K562 (cell line): ENCODE measurements around the gene BTRC. TPM values are rescaled to one million over a fixed set of nuclear protein-coding genes. Genes with fewer than 3 reads are reported as not detected.

ENCODE experiments used
- ATAC-seq: fragments of 200-7000 bp; cut with Tn5 transposase; 3 replicates; pipeline ENCODE4 v1.9.1; 2020; ENCODE audit warnings: moderate library complexity
- BruUV-seq: library from RNA; stranded (reverse); fragments of 400-500 nt; replicated peaks from 2 replicates; lab custom pipeline; 2021; lab: Mats Ljungman, UMichigan
- CTCF ChIA-PET: fragments of 300-600 bp; formaldehyde crosslinking; extraction: SDS; loops from one replicate; lab custom pipeline; 2021; ENCODE audit warnings: low intra/inter-chr PET ratio; lab: Yijun Ruan, JAX
- POLR2A ChIA-PET: fragments of 300-600, 350-650 bp; sonication (Branson Sonifier 250); formaldehyde crosslinking; extraction: SDS; loops from one replicate; lab custom pipeline; 2021; ENCODE audit warnings: antibody characterized with exemption, inconsistent platforms; lab: Yijun Ruan, JAX
- DNase-seq, 4 experiments: peaks; one replicate each; pipeline versions ENCODE4 v3.0.0 to v3.0.0-alpha.2; 2011 to 2018; ENCODE audit warnings: low spot score in 3 of 4, mixed read lengths in 3 of 4; ENCODE audit errors: extremely low read depth in 1 of 4
- FAIRE-seq: peaks from 2 replicates; lab custom pipeline; 2011; peaks lifted over from hg19 to GRCh38; lab: Jason Lieb, UNC
- H2AFZ ChIP-seq: 2 replicates; pipeline ENCODE4 v1.6.0; 2011; ENCODE audit warnings: low read depth, low read length, control low read depth, inconsistent platforms
- H3K27ac ChIP-seq: fragments of 200-600 bp; 3 replicates; pipeline ENCODE4 v1.8.0; 2011; ENCODE audit warnings: low read depth, mild to moderate bottlenecking, control low read depth, inconsistent platforms, low read length, moderate library complexity, mixed read lengths; ENCODE audit errors: extremely low read depth
- H3K27me3 ChIP-seq, 2 experiments: fragments of 300-600 bp in 1 of 2; 2 replicates in 1 of 2; 3 replicates in 1 of 2; pipeline versions ENCODE4 v1.6.0 to v1.8.0; 2011; ENCODE audit warnings: inconsistent platforms in 2 of 2, low read length in 2 of 2, mild to moderate bottlenecking in 1 of 2, mixed read lengths in 1 of 2, moderate library complexity in 1 of 2; ENCODE audit not compliant: control insufficient read depth in 2 of 2, insufficient read depth in 2 of 2
- H3K36me3 ChIP-seq: fragments of 300-600 bp; 3 replicates; pipeline ENCODE4 v1.8.0; 2011; ENCODE audit warnings: mild to moderate bottlenecking, low read length, inconsistent platforms; ENCODE audit not compliant: control insufficient read depth, insufficient read depth
- H3K4me1 ChIP-seq, 2 experiments: fragments of 200-600 bp in 1 of 2; replicated peaks in 1 of 2; 2 replicates in 1 of 2; 3 replicates in 1 of 2; pipeline versions ENCODE4 v1.5.1 to v1.8.0; 2011; ENCODE audit warnings: inconsistent platforms in 2 of 2, low read length in 2 of 2, mild to moderate bottlenecking in 1 of 2, mixed read lengths in 1 of 2, moderate library complexity in 1 of 2; ENCODE audit not compliant: control insufficient read depth in 2 of 2, insufficient read depth in 2 of 2
- H3K4me2 ChIP-seq: 2 replicates; pipeline ENCODE4 v1.6.1; 2011; ENCODE audit warnings: low read length, control low read depth, inconsistent platforms, mixed read lengths; ENCODE audit not compliant: insufficient read depth
- H3K4me3 ChIP-seq: fragments of 200-600 bp; sonication (generic), shearing (Covaris generic); 2 replicates; pipeline ENCODE4 v1.5.1; 2016; ENCODE audit warnings: control low read depth, inconsistent platforms
- H3K79me2 ChIP-seq: fragments of 200-600 bp; 3 replicates; pipeline ENCODE4 v1.8.0; 2011; ENCODE audit warnings: low read length, inconsistent platforms; ENCODE audit not compliant: control insufficient read depth, insufficient read depth
- H3K9ac ChIP-seq, 2 experiments: 2 replicates each; pipeline versions ENCODE4 v1.6.0 to v1.6.1; 2011; ENCODE audit warnings: low read depth in 2 of 2, low read length in 2 of 2, control low read depth in 1 of 2, inconsistent platforms in 1 of 2, mild to moderate bottlenecking in 1 of 2, mixed read lengths in 1 of 2; ENCODE audit not compliant: insufficient read depth in 1 of 2
- H3K9me1 ChIP-seq: one replicate; pipeline ENCODE4 v1.6.0; 2011; ENCODE audit warnings: inconsistent platforms, mild to moderate bottlenecking, low read length, moderate library complexity; ENCODE audit not compliant: control insufficient read depth, insufficient read depth
- H3K9me3 ChIP-seq: replicated peaks from 2 replicates; pipeline ENCODE4 v1.5.1; 2011; ENCODE audit warnings: low read depth, low read length, inconsistent platforms; ENCODE audit not compliant: control insufficient read depth, insufficient read depth
- H4K20me1 ChIP-seq: replicated peaks from 2 replicates; pipeline ENCODE4 v1.6.1; 2011; ENCODE audit warnings: low read length, inconsistent platforms, mixed read lengths; ENCODE audit not compliant: control insufficient read depth, insufficient read depth
- CBX1 ChIP-seq: sonication (generic); IDR thresholded peaks from 2 replicates; pipeline ENCODE4 v1.6.1; 2016; ENCODE audit warnings: antibody characterized with exemption, low read depth, mild to moderate bottlenecking
- EP400 ChIP-seq: fragments of 450-650 bp; IDR thresholded peaks from 2 replicates; pipeline ENCODE4 v1.6.1; 2017; ENCODE audit warnings: antibody characterized with exemption, mild to moderate bottlenecking, moderate library complexity
- FOXA3 ChIP-seq, 2 experiments: fragments of 450-650 bp in 1 of 2; sonication (generic) in 1 of 2; formaldehyde crosslinking; IDR thresholded peaks in 1 of 2; conservative IDR thresholded peaks in 1 of 2; 2 replicates each; pipeline versions ENCODE4 v1.4.0 to v1.8.0; 2020 to 2022; ENCODE audit warnings: mild to moderate bottlenecking in 2 of 2, missing genetic modification reagents in 1 of 2
- FOXK2 ChIP-seq, 2 experiments: fragments of 450-650 bp; IDR thresholded peaks in 1 of 2; conservative IDR thresholded peaks in 1 of 2; 2 replicates each; pipeline ENCODE4 v1.6.1; 2016; ENCODE audit warnings: low read depth in 2 of 2, mild to moderate bottlenecking in 1 of 2
- HCFC1 ChIP-seq: IDR thresholded peaks from 2 replicates; pipeline ENCODE4 v1.6.1; 2012; ENCODE audit warnings: low read depth, low read length, improper control_type of control experiment
- JUND ChIP-seq, 2 experiments: IDR thresholded peaks; 2 replicates in 1 of 2; 3 replicates in 1 of 2; pipeline ENCODE4 v1.6.1; 2011; ENCODE audit warnings: borderline replicate concordance in 2 of 2, low read depth in 2 of 2, low read length in 2 of 2, improper control_type of control experiment in 1 of 2, missing biosample characterization in 1 of 2, missing genetic modification characterization in 1 of 2, missing genetic modification reagents in 1 of 2
- KLF16 ChIP-seq: IDR thresholded peaks from 2 replicates; pipeline ENCODE4 v1.6.1; 2016; ENCODE audit warnings: antibody characterized with exemption
- L3MBTL2 ChIP-seq: fragments of 450-650 bp; IDR thresholded peaks from 2 replicates; pipeline ENCODE4 v1.6.1; 2016; ENCODE audit warnings: mild to moderate bottlenecking, moderate library complexity
- MAFG ChIP-seq: fragments of 450-650 bp; conservative IDR thresholded peaks from 2 replicates; pipeline ENCODE4 v1.6.1; 2016; ENCODE audit warnings: missing genetic modification characterization, missing compliant biosample characterization
- MLX ChIP-seq, 2 experiments: fragments of 450-650 bp in 1 of 2; sonication (generic) in 1 of 2; formaldehyde crosslinking; conservative IDR thresholded peaks; 2 replicates each; pipeline versions ENCODE4 v1.4.0 to v1.8.1; 2020 to 2022; ENCODE audit warnings: mild to moderate bottlenecking in 1 of 2, missing genetic modification reagents in 1 of 2
- NR2C2 ChIP-seq, 2 experiments: fragments of 200-800 bp in 1 of 2; sonication (Bioruptor generic) in 1 of 2; sonication (generic) in 1 of 2; formaldehyde crosslinking in 1 of 2; IDR thresholded peaks; 2 replicates each; pipeline versions ENCODE4 v1.6.1 to v1.8.0; 2016 to 2022; ENCODE audit warnings: mild to moderate bottlenecking in 1 of 2, missing compliant biosample characterization in 1 of 2, missing genetic modification characterization in 1 of 2, missing genetic modification reagents in 1 of 2
- PTRF ChIP-seq: fragments of 450-650 bp; IDR thresholded peaks from 2 replicates; pipeline ENCODE4 v1.6.1; 2016; ENCODE audit warnings: mild to moderate bottlenecking, missing genetic modification characterization, missing compliant biosample characterization
- SMAD1 ChIP-seq: fragments of 150-350 bp; IDR thresholded peaks from 2 replicates; pipeline ENCODE4 v1.6.1; 2014; ENCODE audit warnings: low read length, low read depth; ENCODE audit not compliant: partially characterized antibody
- SMARCC2 ChIP-seq: fragments of 450-650 bp; IDR thresholded peaks from 2 replicates; pipeline ENCODE4 v1.6.1; 2017; ENCODE audit warnings: antibody characterized with exemption, moderate library complexity, mild to moderate bottlenecking, low read depth
- ZFX ChIP-seq: sonication (generic); formaldehyde crosslinking; IDR thresholded peaks from 2 replicates; pipeline ENCODE4 v1.8.0; 2022; ENCODE audit warnings: mild to moderate bottlenecking, missing genetic modification reagents, moderate library complexity
- ZNF165 ChIP-seq: fragments of 250-450 bp; sonication (Bioruptor Pico); IDR thresholded peaks from 2 replicates; pipeline ENCODE4 v1.4.0; 2020; ENCODE audit warnings: borderline replicate concordance
- ZNF23 ChIP-seq: fragments of 250-450 bp; sonication (Bioruptor Pico); IDR thresholded peaks from 2 replicates; pipeline ENCODE4 v1.4.0; 2020; ENCODE audit warnings: mild to moderate bottlenecking
- WGBS: fragments of 100-300 bp; shearing (Covaris generic); methylation state at CpG from one replicate; pipeline ENCODE4 v1.1.6; 2016; ENCODE audit warnings: low coverage, mixed read lengths; ENCODE audit not compliant: insufficient coverage; ENCODE audit errors: missing lambda C conversion rate; 5-methylcytosine and 5-hydroxymethylcytosine counted together
- in situ Hi-C: fragments of 300-500 bp; cut with MboI; formaldehyde crosslinking; loops from 4 replicates; pipeline ENCODE4 v1.15.0; 2018; ENCODE audit warnings: inconsistent platforms, mixed read lengths
- intact Hi-C: fragments of 100-400 bp; cut with micrococcal nuclease; formaldehyde crosslinking; loops from 2 replicates; pipeline ENCODE4 v1.14.2; 2022
- polyA plus RNA-seq, 8 experiments: library from polyadenylated mRNA; depleted of rRNA in 4 of 8; stranded (reverse) in 5 of 8; unstranded in 3 of 8; fragments of >200 nt; fragmentation: Nextera tagmentation in 2 of 8; fragmentation: Illumina TruSeq in 1 of 8; extraction: Ambion mirVana in 2 of 8; extraction: Trizol in 1 of 8; gene quantifications; 2 replicates each; pipeline versions ENCODE4 v1.2.1 to v1.2.3, GENCODE V29; 2011 to 2014; ENCODE audit warnings: inconsistent platforms in 1 of 8, missing spikeins in 1 of 8
- total RNA-seq, 7 experiments: library from RNA; depleted of rRNA in 6 of 7; stranded (reverse); fragments of >200 nt in 6 of 7; fragmentation: Illumina TruSeq in 2 of 7; extraction: Trizol in 2 of 7; gene quantifications; 2 replicates each; pipeline versions ENCODE4 v1.2.1 to v1.2.3, GENCODE V29; 2011 to 2021; ENCODE audit warnings: low replicate concordance in 1 of 7

The BTRC gene
- total and polyA plus RNA-seq, 9 of the 15 experiments (the other 6 are each of a cell fraction or from before 2014, with no cell fraction given): 1.6 to 15.4 (median 7.0) TPM

GRCh38 chr10:101575580-101576210, 221.7 kb downstream of the BTRC start (continued):
- peak; percentile 69 for TF ChIP-seq SMARCC2

- Histone ChIP-seq H3K27me3 (no peaks in the 10 kb centered on the region), H3K4me2 (peak overlapping the region; percentile 64), H3K79me2 (no peaks in the 10 kb centered on the region), H3K4me3 (no peak overlapping the region), H3K4me1 (peaks cover 28 to 48% of the 10 kb centered on the region in 2 experiments), H3K9me3 (no peaks in the 10 kb centered on the region; the same call in 1 of the 2 replicates), H3K9me1 (peaks cover 9% of the 10 kb centered on the region), H3K9ac (peak overlapping the region; percentile 34 to 85), H4K20me1 (no peaks in the 10 kb centered on the region; the same call in 1 of the 2 replicates), H2AFZ (no peak overlapping the region), H3K36me3 (peaks cover 19% of the 10 kb centered on the region; the same call in 1 of the 3 replicates), H3K27ac (peak overlapping the region; percentile 71)
- ChIA-PET CTCF (interaction anchor here (1.1 kb wide), 1 partner anchor 363 kb away, joined by 3 read pairs; no protein-coding TSS in a partner anchor), POLR2A (interaction anchor here (0.9 to 1.4 kb wide), 7 partner anchors 10 to 363 kb away, joined by 3 to 6 read pairs (median 4); partner anchors contain the start of genes DPCD and POLL)
- intact Hi-C loops (loop anchor here (10.0 kb wide), 1 partner anchor 132 kb away; no protein-coding TSS in a partner anchor), in situ Hi-C loops (no loop called here)
- 2% methylated on average over 7 of the region's 7 CpGs for WGBS
- peak; percentile 25 to 74 (median 46) for DNase-seq
- no peak for FAIRE-seq
- peak; percentile 73 for ATAC-seq
- BruUV-seq: no TSS peak
- TF ChIP-seq NR2C2 (CRISPR knock-in tag; IDR thresholded peaks at IDR 0.05) (no peak), NR2C2 (tag; IDR thresholded peaks at IDR 0.05) (0 out of 2 replicates have a peak, but pooled peaks have one; percentile 38), FOXA3 (CRISPR knock-in tag; conservative IDR thresholded peaks at IDR 0.05 in 1 of 2, IDR thresholded peaks at IDR 0.05 in 1 of 2) (peak; percentile 86 to 97), KLF16 (no peak), SMAD1 (peak; percentile 2), EP400 (0 out of 2 replicates have a peak, but pooled peaks have one; percentile 17), MAFG (tag) (peak; percentile 86), ZNF165 (CRISPR knock-in tag) (no peak), HCFC1 (no peak), ZFX (CRISPR knock-in tag) (peak; percentile 44; the same call in 1 of the 2 replicates), FOXK2 (conservative IDR thresholded peaks at IDR 0.05 in 1 of 2, IDR thresholded peaks at IDR 0.05 in 1 of 2; ENCODE audit: low read depth in 2 of 2) (peak; percentile 94 to 95), L3MBTL2 (peak; percentile 81), CBX1 (no peak), MLX (CRISPR knock-in tag; conservative IDR thresholded peaks at IDR 0.05) (no peak), ZNF23 (CRISPR knock-in tag) (no peak), PTRF (tag) (no peak), JUND (IDR thresholded peaks at IDR 0.05; ENCODE audit: borderline replicate concordance, low read depth, low read length) (no peak), JUND (tag; IDR thresholded peaks at IDR 0.05; ENCODE audit: borderline replicate concordance, low read depth, low read length) (peak; percentile 16; the same call in 1 of the 3 replicates)
These were observed 222.4 kb downstream of the BTRC start for GRCh38 chr10:101576211-101576863.
